ENCODE results near the gene DSEL. TPM values are rescaled to one million over a fixed set of nuclear protein-coding genes. Genes with fewer than 3 reads are reported as not detected.

DSEL gene
- total RNA-seq, 4 donors from 2014 or later = 2.9 to 6.3 (median 4.9) TPM

- H3K4me3 ChIP-seq (ENCODE audit: low read depth, poor library complexity, severe bottlenecking) = no peak overlapping the region
- TF ChIP-seq CTCF (IDR thresholded peaks at IDR 0.05) (no peak), POLR2A (IDR thresholded peaks at IDR 0.05) (no peak)
- intact Hi-C loops (cut with DNase I; ENCODE audit: low total_unique reads) = no loop called here
- WGBS, 2 donors = 91 to 93% methylated on average over 5 of the region's 5 CpGs
- DNase-seq (ENCODE audit: low spot score in 2 of 2) = no peak
These were observed 24.0 kb upstream of the DSEL start for GRCh38 chr18:67540559-67540958.

GRCh38 chr18:67531929-67532328, 15.4 kb upstream of the DSEL start:
- H3K4me3 ChIP-seq (ENCODE audit: low read depth, poor library complexity, severe bottlenecking) = no peak overlapping the region
- intact Hi-C loops (cut with DNase I; ENCODE audit: low total_unique reads) = no loop called here
- TF ChIP-seq POLR2A (IDR thresholded peaks at IDR 0.05) (no peak), CTCF (IDR thresholded peaks at IDR 0.05) (no peak)
- 96 to 100% methylated on average over 2 of the region's 2 CpGs for WGBS, 2 donors
- DNase-seq (ENCODE audit: low spot score in 2 of 2) = no peak

GRCh38 chr18:67525328-67526099, 9.0 kb upstream of the DSEL start:
- WGBS, 2 donors = 12 to 22% methylated on average over 3 of the region's 3 CpGs
- TF ChIP-seq POLR2A (IDR thresholded peaks at IDR 0.05) = no peak
- no peak for TF ChIP-seq CTCF (IDR thresholded peaks at IDR 0.05)

GRCh38 chr18:67520351-67520921, 3.9 kb upstream of the DSEL start:
- TF ChIP-seq CTCF (IDR thresholded peaks at IDR 0.05) = no peak
- no peak for TF ChIP-seq POLR2A (IDR thresholded peaks at IDR 0.05)
- WGBS, 2 donors = 56 to 63% methylated on average over 2 of the region's 2 CpGs
- peak in 1 of 2 donors; percentile 42 for DNase-seq (ENCODE audit: low spot score in 2 of 2)
- no peak overlapping the region for H3K4me3 ChIP-seq (ENCODE audit: low read depth, poor library complexity, severe bottlenecking)
- intact Hi-C loops (cut with DNase I; ENCODE audit: low total_unique reads) = no loop called here

More at GRCh38 chr18:67525328-67526099, 9.0 kb upstream of the DSEL start:
- intact Hi-C loops (cut with DNase I; ENCODE audit: low total_unique reads) = no loop called here
- peak; percentile 54 to 84 for DNase-seq (ENCODE audit: low spot score in 2 of 2)
- no peak overlapping the region for H3K4me3 ChIP-seq (ENCODE audit: low read depth, poor library complexity, severe bottlenecking)

GRCh38 chr18:67519592-67519991, 3.1 kb upstream of the DSEL start:
- DNase-seq (ENCODE audit: low spot score in 2 of 2) = no peak
- 75 to 84% methylated on average over 2 of the region's 2 CpGs for WGBS, 2 donors
- no peak overlapping the region for H3K4me3 ChIP-seq (ENCODE audit: low read depth, poor library complexity, severe bottlenecking)
- no peak for TF ChIP-seq CTCF (IDR thresholded peaks at IDR 0.05)
- no peak for TF ChIP-seq POLR2A (IDR thresholded peaks at IDR 0.05)
- intact Hi-C loops (cut with DNase I; ENCODE audit: low total_unique reads) = no loop called here
